NOMO-1 treated with dmso at 0.1 percent for 144 hours (cell line): ENCODE results near the gene CPN1.
"Not testable (repeated sequence)": the region's sequence is repeated elsewhere in the genome, so short reads cannot be mapped to it uniquely, and the experiment has no call there.

Experiments used
- DNase-seq: peaks from one replicate; lab custom pipeline; 2025; ENCODE audit not compliant: unreplicated experiment; lab: John Stamatoyannopoulos, UW

Gene CPN1

DNA sequence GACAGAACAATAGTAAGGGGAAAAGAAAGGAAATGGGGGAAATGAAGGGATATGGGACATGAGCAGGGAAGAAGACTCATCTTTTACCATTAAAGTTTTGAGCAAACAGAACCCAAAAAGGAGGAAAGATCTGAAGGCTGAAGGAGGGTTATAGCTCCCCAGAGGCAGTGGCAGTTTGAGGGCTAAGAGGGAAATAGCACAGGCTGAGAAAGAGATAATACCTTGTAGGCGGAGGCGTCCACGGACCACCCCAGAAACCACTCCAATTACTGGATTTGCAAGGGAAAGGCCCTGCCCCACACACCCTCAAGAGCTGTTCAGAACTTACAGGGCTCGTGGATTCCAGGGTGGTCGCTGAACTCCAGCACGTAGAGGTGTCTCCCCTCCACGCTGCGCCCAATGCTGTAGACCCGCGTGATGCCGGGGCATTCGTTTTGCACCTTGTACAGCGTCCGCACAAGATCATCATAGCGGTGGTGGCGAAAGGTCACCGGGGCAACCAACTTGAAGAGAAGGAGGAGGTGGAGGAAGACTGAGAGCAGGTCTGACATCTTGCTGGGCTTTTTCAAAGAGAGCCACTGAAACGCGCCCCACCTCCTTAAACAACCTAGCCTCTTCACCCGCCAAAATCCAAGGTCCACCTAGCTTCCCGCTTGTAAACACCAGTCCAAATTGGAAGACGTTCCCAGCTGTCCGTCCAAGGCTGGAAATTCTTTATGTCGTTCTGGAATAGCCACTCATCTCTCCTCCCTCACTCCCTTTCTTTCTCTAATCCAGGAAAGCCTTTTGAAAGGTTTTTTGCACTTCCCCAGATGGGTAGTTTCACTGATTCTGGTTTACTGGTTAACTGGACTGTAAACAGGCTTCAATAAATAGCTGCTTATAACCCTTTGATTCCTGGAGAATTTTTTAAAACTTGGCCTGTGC lies at the start of gene CPN1:
Gene CPN1 (minus strand): TSS at position 795 of the 927 bp plus-strand sequence. CDS start 244 bp downstream, at position 551.
- DNase-seq, result no peak

DNA sequence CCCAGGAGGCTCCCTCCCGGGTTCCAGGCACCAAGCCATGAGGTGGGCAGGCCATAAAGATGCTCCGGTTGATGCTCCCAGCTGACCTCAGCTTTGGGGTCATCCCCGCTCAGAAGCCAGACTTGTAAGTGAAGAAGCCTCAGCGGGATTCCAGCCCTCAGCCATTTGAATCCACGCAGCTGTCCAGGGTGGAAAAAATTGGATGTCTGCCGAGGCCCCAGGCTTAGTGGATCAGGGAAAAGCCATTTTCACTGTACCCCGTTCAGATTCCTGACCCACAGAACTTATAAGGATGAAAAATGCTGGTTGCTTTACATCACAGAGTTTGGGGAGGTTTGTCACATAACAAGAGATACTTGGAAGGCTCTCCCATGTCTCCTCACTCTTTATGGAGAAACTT lies 49.2 kb upstream of the CPN1 start:
- DNase-seq, result no peak

- no peak for DNase-seq
Measured at GRCh38 chr10:100129424-100129823, 47.8 kb upstream of the CPN1 start.

- no peak for DNase-seq
Measured at GRCh38 chr10:100128951-100129350, 47.3 kb upstream of the CPN1 start.

- not testable (repeated sequence) for DNase-seq
Measured at GRCh38 chr10:100125335-100125734, 43.7 kb upstream of the CPN1 start.

GRCh38 chr10:100124097-100124496 lies 42.4 kb upstream of the CPN1 start:
- no peak for DNase-seq

DNA sequence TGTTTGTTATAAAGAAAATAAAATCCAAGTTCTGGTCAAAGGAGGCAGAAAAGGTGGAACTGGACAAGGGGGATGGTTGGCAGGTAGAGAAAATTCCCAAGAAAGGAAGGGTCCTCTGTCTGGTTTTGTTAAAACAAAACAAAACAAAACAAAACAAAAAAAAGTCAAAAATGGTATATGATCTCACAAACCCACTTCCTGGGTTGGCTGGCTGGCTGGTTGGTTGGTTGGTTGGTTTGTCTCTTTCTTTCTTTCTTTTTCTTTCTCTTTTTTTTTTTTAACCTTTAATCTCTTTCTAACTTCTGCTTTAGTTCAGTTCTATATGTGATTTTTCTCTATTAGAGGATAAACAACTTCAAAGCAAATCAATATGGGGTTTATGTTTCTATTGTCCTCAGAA lies 41.1 kb upstream of the CPN1 start:
- no peak for DNase-seq

GRCh38 chr10:100120550-100120949 lies 38.9 kb upstream of the CPN1 start:
- no peak for DNase-seq

GRCh38 chr10:100119726-100120125 lies 38.1 kb upstream of the CPN1 start:
- DNase-seq, result no peak

DNA sequence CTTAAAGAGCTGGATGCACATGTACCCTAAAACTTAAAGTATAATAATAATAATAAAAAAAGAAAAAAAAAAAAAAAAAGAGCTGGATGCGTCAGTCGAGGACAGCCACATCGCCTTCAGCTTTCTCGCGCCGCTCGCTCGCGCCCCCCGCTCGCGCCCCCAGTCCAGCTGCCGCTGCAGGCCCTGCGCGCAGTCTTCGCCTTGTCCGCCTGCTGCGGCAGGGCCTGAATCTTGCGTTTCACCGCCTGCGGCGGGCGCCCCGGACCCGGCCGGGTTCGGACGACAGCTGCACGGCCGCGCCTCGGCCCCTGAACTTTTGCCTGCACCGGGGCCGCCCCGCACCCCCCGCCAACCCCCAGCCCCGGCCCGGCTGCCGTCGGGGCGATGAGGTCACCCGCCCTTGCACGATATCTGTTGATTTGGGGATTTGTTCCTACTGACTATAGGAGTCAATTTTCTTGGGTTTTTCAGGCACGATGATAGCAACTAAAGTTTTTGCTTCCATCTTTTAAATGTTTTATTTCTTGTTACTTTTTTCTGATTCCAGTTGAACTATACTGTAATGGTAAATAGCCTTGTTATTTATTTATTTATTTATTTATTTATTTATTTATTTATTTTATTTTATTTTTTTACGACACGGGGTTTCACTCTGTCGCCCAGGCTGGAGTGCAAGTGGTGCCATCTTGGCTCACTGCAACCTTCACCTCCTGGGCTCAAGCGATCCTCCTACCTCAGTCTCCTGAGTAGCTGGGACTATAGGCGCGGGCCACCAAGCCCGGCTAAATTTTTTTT lies 33.5 kb upstream of the CPN1 start:
- DNase-seq, result no peak

GRCh38 chr10:100114460-100114859 lies 32.8 kb upstream of the CPN1 start:
- DNase-seq, result no peak

- no peak for DNase-seq
Measured at GRCh38 chr10:100109670-100110069, 28.0 kb upstream of the CPN1 start.

DNA sequence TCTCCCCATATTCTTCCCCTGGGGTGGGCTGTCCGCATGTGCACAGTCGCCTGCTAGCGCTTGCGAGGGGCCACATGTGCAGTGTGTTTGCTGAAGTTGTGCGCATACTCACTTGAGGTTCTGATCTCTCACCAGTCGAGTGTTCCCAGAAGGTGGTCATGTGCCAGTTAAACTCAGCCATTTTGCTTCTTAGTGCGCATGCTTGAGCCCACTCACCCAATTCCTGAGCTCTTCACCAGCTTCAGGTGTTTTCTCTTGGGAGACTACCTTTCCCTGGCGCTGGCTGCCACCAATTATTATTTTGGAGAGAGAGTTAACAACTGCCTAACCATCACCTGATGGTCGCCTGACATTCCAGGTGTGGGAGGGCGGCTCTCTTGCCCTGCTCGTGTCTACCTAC lies 25.2 kb upstream of the CPN1 start:
- no peak for DNase-seq

- no peak for DNase-seq
Measured at GRCh38 chr10:100104300-100104699, 22.6 kb upstream of the CPN1 start.

- DNase-seq, result no peak
Measured at GRCh38 chr10:100103581-100103980, 21.9 kb upstream of the CPN1 start.

DNA sequence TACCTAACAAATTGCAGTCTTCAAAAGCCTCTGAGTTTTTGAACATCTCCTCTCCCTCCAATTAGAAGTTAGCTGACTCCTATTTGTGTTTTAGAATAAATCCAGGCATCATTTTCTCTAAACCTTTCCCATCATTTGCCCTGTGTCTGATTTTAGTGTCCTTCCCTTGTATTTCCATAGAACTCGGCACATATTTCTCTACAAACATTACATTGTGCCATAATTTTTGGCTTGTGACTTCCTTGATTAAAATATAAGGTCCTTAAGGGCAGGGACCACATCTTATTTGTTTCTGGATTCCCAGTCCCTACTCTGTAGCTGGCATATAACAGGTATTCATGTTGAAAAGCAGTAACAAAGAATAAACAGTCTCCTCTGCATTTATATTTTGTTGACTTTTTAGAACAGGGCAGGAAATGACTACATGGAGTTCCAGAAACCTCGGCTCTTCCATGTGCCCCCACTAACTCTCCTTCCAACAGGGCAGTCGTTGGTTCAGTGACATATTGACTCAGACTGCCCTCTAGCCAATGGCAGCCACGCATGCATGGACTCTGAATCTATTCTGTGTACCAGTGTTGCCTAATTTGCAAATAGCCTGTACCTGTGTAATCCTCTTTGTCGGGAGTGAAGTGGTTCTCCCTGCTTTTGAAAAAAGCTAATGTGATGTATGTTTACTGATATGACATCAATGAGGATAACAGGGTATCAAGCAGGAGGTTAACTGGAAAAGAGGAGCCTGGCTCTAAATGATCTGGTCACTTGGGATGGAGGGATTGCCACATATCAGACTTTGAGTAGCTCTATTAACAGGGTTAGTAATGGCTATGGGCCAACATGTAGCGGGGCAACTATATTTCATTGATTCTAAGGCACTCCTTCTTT lies 19.8 kb upstream of the CPN1 start:
- no peak for DNase-seq

GRCh38 chr10:100100651-100101184 lies 19.0 kb upstream of the CPN1 start:
- DNase-seq, result no peak

DNA sequence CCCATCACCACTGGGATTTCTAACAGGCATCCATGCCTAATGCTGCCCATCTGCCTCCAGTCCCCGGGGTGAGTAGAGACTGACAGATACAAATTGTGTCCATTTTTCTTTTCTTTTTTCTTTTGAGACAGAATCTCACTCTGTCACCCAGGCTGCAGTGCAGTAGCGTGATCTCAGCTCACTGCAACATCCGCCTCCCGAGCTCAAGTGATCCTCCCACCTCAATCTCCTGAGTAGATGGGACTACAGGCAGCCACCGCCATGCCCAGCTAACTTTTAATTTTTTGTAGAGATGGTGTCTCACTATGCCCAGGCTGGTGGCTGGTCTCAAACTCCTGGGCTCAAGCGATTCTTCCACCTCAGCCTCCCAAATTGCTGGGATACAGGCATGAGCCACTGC lies 7.6 kb upstream of the CPN1 start:
- no peak for DNase-seq

DNA sequence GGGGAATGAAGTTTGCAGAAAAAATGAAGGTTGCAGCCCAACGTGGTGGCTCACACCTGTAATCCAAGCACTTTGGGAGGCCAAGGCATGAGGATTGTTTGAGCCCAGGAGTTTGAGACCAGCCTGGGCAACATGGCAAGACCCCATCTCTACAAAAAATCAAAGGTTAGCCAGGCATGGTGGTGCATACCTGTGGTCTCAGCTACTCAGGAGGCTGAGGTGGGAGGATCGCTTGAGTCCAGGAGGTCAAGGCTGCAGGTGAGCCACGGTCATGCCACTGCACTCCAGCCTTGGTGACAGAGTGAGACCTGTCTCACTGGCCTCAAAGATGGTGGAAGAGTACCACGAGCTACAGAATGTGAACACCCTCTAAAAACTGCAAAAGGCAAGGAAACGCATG lies 5.0 kb upstream of the CPN1 start:
- not testable (repeated sequence) for DNase-seq

- DNase-seq, result no peak
Measured at GRCh38 chr10:100085596-100085995, 3.9 kb upstream of the CPN1 start.

- no peak for DNase-seq
Measured at GRCh38 chr10:100083623-100084022, 2.0 kb upstream of the CPN1 start.
